Esophagus squamous epithelium (tissue), 4 donors: ENCODE measurements around the gene TM4SF1.

Source experiments
- POLR2A ChIP-seq, 4 donors: fragments of 450-650 bp; IDR thresholded peaks; one replicate each; pipeline ENCODE4 v1.6.1; 2017; ENCODE audit warnings: antibody characterized with exemption in 4 of 4, mild to moderate bottlenecking in 4 of 4, moderate library complexity in 3 of 4
- TF ChIP-seq, protein P1 (sequence below), 6 experiments: fragments of 450-650 bp in 4 of 6; fragments of 200-600 bp in 2 of 6; sonication (generic) in 2 of 6; IDR thresholded peaks; one replicate each; pipeline ENCODE4 v1.5.1; 2016 to 2019; ENCODE audit warnings: antibody characterized with exemption in 6 of 6, mild to moderate bottlenecking in 4 of 6, moderate library complexity in 4 of 6

DNA sequence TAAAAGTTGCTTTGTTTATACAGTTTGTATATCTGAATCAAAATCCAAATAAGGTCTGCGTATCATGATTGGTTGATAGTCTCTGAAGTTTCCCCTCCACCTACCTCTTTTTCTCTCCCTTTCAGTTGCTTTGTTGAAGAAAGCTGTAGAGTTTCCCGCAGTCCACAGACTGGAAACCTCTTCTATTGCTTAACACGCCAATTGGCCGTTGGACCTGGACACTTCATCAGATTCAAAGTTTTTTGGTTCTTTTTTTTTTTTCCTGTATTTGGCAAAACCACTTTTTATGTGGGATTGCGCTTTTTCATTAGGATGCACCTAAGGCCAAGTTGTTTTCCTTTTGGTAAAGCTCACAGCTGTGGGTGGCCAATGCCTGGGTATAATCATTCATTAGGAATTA lies 14.5 kb upstream of the TM4SF1 start:
- no peak for TF ChIP-seq POLR2A (IDR thresholded peaks at IDR 0.05)
- TF ChIP-seq, protein P1, sequence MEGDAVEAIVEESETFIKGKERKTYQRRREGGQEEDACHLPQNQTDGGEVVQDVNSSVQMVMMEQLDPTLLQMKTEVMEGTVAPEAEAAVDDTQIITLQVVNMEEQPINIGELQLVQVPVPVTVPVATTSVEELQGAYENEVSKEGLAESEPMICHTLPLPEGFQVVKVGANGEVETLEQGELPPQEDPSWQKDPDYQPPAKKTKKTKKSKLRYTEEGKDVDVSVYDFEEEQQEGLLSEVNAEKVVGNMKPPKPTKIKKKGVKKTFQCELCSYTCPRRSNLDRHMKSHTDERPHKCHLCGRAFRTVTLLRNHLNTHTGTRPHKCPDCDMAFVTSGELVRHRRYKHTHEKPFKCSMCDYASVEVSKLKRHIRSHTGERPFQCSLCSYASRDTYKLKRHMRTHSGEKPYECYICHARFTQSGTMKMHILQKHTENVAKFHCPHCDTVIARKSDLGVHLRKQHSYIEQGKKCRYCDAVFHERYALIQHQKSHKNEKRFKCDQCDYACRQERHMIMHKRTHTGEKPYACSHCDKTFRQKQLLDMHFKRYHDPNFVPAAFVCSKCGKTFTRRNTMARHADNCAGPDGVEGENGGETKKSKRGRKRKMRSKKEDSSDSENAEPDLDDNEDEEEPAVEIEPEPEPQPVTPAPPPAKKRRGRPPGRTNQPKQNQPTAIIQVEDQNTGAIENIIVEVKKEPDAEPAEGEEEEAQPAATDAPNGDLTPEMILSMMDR (IDR thresholded peaks at IDR 0.05): no peak
